ENCODE results near the gene AMOTL2.

AMOTL2 gene

GRCh38 chr3:134352031-134352671, 22.1 kb downstream of the AMOTL2 start:
- peak; percentile 55 for DNase-seq (ENCODE audit: low read depth)
- H3K4me3 ChIP-seq (replicated peaks; ENCODE audit: low read depth, low read length), result no peak overlapping the region
- TF ChIP-seq, protein P1, sequence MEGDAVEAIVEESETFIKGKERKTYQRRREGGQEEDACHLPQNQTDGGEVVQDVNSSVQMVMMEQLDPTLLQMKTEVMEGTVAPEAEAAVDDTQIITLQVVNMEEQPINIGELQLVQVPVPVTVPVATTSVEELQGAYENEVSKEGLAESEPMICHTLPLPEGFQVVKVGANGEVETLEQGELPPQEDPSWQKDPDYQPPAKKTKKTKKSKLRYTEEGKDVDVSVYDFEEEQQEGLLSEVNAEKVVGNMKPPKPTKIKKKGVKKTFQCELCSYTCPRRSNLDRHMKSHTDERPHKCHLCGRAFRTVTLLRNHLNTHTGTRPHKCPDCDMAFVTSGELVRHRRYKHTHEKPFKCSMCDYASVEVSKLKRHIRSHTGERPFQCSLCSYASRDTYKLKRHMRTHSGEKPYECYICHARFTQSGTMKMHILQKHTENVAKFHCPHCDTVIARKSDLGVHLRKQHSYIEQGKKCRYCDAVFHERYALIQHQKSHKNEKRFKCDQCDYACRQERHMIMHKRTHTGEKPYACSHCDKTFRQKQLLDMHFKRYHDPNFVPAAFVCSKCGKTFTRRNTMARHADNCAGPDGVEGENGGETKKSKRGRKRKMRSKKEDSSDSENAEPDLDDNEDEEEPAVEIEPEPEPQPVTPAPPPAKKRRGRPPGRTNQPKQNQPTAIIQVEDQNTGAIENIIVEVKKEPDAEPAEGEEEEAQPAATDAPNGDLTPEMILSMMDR (IDR thresholded peaks at IDR 0.05; ENCODE audit: low read length, missing control alignments), result no peak

DNA sequence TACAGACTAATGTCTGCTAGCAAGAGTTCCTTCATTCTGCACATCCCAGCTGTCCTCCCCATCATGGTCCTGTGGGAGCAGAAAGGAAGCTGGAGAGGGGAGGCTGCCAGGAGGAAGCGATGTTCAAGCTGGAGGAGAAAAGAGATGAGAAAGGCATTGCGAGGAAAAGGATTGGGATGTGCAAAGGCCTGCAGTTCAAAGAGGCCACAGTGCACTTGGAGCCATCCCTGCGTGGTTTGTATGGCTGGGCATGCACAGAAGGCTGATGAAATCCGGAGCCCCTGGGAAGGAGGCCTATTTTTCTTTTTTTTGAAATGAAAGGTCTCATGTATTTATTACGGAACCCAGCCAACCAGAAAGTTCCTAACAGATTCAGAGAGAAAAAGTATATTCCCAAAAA, 22.8 kb downstream of the AMOTL2 start:
- TF ChIP-seq, protein P1 (IDR thresholded peaks at IDR 0.05; ENCODE audit: low read length, missing control alignments), result no peak
- no peak overlapping the region for H3K4me3 ChIP-seq (replicated peaks; ENCODE audit: low read depth, low read length)
- DNase-seq (ENCODE audit: low read depth), result no peak

DNA sequence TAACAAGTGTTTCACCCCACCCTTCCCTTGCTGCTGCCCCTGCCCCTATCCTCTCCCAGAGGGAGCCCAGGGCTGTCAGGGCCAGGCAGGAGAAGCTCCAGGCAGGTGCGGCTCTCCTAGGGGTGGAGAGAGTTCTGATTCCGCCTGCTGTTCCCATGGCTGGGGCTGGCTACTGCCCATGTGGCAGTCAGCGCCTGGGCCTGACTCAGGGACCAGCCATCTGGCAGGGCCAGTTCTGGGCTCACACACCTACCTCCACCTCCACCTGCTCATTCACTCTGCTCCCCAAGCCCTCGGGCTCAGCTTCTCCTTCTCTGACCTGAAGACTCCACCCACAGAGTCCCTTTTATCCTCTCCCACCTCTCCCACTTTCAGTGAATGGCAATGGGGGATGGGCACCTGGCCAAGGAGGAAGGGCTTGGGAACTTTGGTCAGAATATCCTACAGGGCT, 23.4 kb downstream of the AMOTL2 start:
- DNase-seq (ENCODE audit: low read depth), result no peak
- no peak overlapping the region for H3K4me3 ChIP-seq (replicated peaks; ENCODE audit: low read depth, low read length)
- TF ChIP-seq, protein P1 (IDR thresholded peaks at IDR 0.05; ENCODE audit: low read length, missing control alignments), result no peak

DNA sequence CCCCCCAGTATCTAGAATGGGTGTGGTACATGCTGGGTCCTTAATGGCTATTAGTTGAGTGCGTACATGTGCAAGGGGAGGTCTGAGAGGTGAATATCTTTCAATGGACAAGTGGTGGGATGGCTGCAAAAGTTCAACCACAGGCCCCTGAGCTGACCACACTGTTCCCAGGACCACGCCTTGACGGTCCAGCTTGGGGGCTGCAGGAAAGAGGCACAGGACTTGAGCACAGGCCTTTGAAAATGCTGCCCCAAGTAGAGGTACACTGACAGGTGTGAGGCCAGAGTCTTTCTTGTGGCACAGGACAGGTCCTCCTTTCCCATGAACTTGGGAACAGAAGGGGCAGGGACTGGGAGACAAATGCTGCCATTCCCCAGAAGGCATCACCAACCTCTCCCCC, 24.0 kb downstream of the AMOTL2 start:
- H3K4me3 ChIP-seq (replicated peaks; ENCODE audit: low read depth, low read length), result no peak overlapping the region
- TF ChIP-seq, protein P1 (IDR thresholded peaks at IDR 0.05; ENCODE audit: low read length, missing control alignments), result no peak
- DNase-seq (ENCODE audit: low read depth), result no peak

- TF ChIP-seq, protein P1 (IDR thresholded peaks at IDR 0.05; ENCODE audit: low read length, missing control alignments), result no peak
- DNase-seq (ENCODE audit: low read depth), result no peak
Observed at GRCh38 chr3:134348524-134348923, 25.7 kb downstream of the AMOTL2 start.

GRCh38 chr3:134347551-134347950, 26.7 kb downstream of the AMOTL2 start:
- no peak for DNase-seq (ENCODE audit: low read depth)
- TF ChIP-seq, protein P1 (IDR thresholded peaks at IDR 0.05; ENCODE audit: low read length, missing control alignments), result no peak

More at GRCh38 chr3:134348524-134348923, 25.7 kb downstream of the AMOTL2 start:
- H3K4me3 ChIP-seq (replicated peaks; ENCODE audit: low read depth, low read length), result no peak overlapping the region

GRCh38 chr3:134346744-134347143, 27.5 kb downstream of the AMOTL2 start:
- TF ChIP-seq, protein P1 (IDR thresholded peaks at IDR 0.05; ENCODE audit: low read length, missing control alignments), result no peak
- no peak overlapping the region for H3K4me3 ChIP-seq (replicated peaks; ENCODE audit: low read depth, low read length)
- DNase-seq (ENCODE audit: low read depth), result no peak

More at GRCh38 chr3:134347551-134347950, 26.7 kb downstream of the AMOTL2 start:
- H3K4me3 ChIP-seq (replicated peaks; ENCODE audit: low read depth, low read length), result no peak overlapping the region

All from fibroblast of pulmonary artery (primary cell).